Femur (tissue), 1 donor: ENCODE data around the gene DNAJC5G.

Source experiments
- DNase-seq: peaks from one replicate; pipeline ENCODE4 v3.0.0-alpha.2; 2017

The DNAJC5G gene

GRCh38 chr2:27275211-27276150 is at the start of gene DNAJC5G:
Gene DNAJC5G (plus strand): TSS chr2:27275433. CDS start chr2:27276729, 1,296 bp downstream.
- DNase-seq: no peak

GRCh38 chr2:27225526-27225925 is 49.7 kb upstream of the DNAJC5G start:
- DNase-seq: no peak

GRCh38 chr2:27227501-27227900 is 47.7 kb upstream of the DNAJC5G start:
- DNase-seq: no peak

GRCh38 chr2:27231921-27232320 is 43.3 kb upstream of the DNAJC5G start:
- DNase-seq: no peak

- no peak for DNase-seq
These were observed 41.9 kb upstream of the DNAJC5G start for GRCh38 chr2:27233341-27233740.

- DNase-seq: no peak
These were observed 39.1 kb upstream of the DNAJC5G start for GRCh38 chr2:27236136-27236535.

- DNase-seq: no peak
These were observed 38.6 kb upstream of the DNAJC5G start for GRCh38 chr2:27236626-27237025.

GRCh38 chr2:27237341-27237945 is 37.8 kb upstream of the DNAJC5G start:
- DNase-seq: no peak

- DNase-seq: no peak
These were observed 36.3 kb upstream of the DNAJC5G start for GRCh38 chr2:27238976-27239375.

GRCh38 chr2:27240406-27240805 is 34.8 kb upstream of the DNAJC5G start:
- DNase-seq: no peak

GRCh38 chr2:27241761-27242613 is 33.2 kb upstream of the DNAJC5G start:
- no peak for DNase-seq

GRCh38 chr2:27242614-27242951 is 32.6 kb upstream of the DNAJC5G start:
- no peak for DNase-seq

GRCh38 chr2:27243391-27244130 is 31.7 kb upstream of the DNAJC5G start:
- DNase-seq: no peak

- DNase-seq: no peak
These were observed 30.1 kb upstream of the DNAJC5G start for GRCh38 chr2:27245116-27245515.

- no peak for DNase-seq
These were observed 29.6 kb upstream of the DNAJC5G start for GRCh38 chr2:27245626-27246025.

- DNase-seq: no peak
These were observed 27.3 kb upstream of the DNAJC5G start for GRCh38 chr2:27247893-27248292.

- DNase-seq: no peak
These were observed 25.9 kb upstream of the DNAJC5G start for GRCh38 chr2:27249159-27249890.

GRCh38 chr2:27249891-27250651 is 25.2 kb upstream of the DNAJC5G start:
- no peak for DNase-seq

- no peak for DNase-seq
These were observed 24.4 kb upstream of the DNAJC5G start for GRCh38 chr2:27250652-27251379.

- no peak for DNase-seq
These were observed 23.5 kb upstream of the DNAJC5G start for GRCh38 chr2:27251766-27252165.
